ENCODE measurements around the gene ARFRP1. TPM values are rescaled to one million over a fixed set of nuclear protein-coding genes. Genes with fewer than 3 reads are reported as not detected.

ARFRP1 gene
- total and polyA plus RNA-seq, 2 of the 13 experiments (the other 11 are each of a cell fraction or from before 2014, with no cell fraction given) = 32.0 to 51.1 TPM

- TF ChIP-seq, protein P1, sequence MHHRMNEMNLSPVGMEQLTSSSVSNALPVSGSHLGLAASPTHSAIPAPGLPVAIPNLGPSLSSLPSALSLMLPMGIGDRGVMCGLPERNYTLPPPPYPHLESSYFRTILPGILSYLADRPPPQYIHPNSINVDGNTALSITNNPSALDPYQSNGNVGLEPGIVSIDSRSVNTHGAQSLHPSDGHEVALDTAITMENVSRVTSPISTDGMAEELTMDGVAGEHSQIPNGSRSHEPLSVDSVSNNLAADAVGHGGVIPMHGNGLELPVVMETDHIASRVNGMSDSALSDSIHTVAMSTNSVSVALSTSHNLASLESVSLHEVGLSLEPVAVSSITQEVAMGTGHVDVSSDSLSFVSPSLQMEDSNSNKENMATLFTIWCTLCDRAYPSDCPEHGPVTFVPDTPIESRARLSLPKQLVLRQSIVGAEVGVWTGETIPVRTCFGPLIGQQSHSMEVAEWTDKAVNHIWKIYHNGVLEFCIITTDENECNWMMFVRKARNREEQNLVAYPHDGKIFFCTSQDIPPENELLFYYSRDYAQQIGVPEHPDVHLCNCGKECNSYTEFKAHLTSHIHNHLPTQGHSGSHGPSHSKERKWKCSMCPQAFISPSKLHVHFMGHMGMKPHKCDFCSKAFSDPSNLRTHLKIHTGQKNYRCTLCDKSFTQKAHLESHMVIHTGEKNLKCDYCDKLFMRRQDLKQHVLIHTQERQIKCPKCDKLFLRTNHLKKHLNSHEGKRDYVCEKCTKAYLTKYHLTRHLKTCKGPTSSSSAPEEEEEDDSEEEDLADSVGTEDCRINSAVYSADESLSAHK (CRISPR knock-in tag; IDR thresholded peaks at IDR 0.05; ENCODE audit: borderline replicate concordance) = no peak
- TF ChIP-seq ZNF441 (CRISPR knock-in tag; IDR thresholded peaks at IDR 0.05; ENCODE audit: borderline replicate concordance) (no peak), ZNF296 (CRISPR knock-in tag; conservative IDR thresholded peaks at IDR 0.05) (no peak), ARNTL (CRISPR knock-in tag; IDR thresholded peaks at IDR 0.05) (no peak), PCBP2 (optimal IDR thresholded peaks at IDR 0.05; ENCODE audit: low read depth, low read length, poor library complexity, severe bottlenecking) (no peak), NFE2 (CRISPR knock-in tag; IDR thresholded peaks at IDR 0.05) (no peak), SAFB2 (CRISPR knock-in tag; IDR thresholded peaks at IDR 0.05; ENCODE audit: borderline replicate concordance, low read depth) (no peak), ZNF282 (IDR thresholded peaks at IDR 0.05; ENCODE audit: partially characterized antibody) (no peak), ZNF678 (CRISPR knock-in tag; IDR thresholded peaks at IDR 0.05) (no peak), ZNF567 (CRISPR knock-in tag; IDR thresholded peaks at IDR 0.05; ENCODE audit: borderline replicate concordance) (0 out of 2 replicates have a peak, but pooled peaks have one; percentile 49), KLF6 (CRISPR knock-in tag; IDR thresholded peaks at IDR 0.05) (no peak), ZSCAN29 (CRISPR knock-in tag; conservative IDR thresholded peaks at IDR 0.05) (no peak), KIAA2018 (CRISPR knock-in tag; IDR thresholded peaks at IDR 0.05; ENCODE audit: borderline replicate concordance) (no peak), ZNF788 (CRISPR knock-in tag; IDR thresholded peaks at IDR 0.05; ENCODE audit: borderline replicate concordance) (0 out of 2 replicates have a peak, but pooled peaks have one; percentile 42), POLR2G (IDR thresholded peaks at IDR 0.05; ENCODE audit: low read depth, low read length) (peak; percentile 14; the same call in 1 of the 2 replicates)
- TF ChIP-seq, protein P2, sequence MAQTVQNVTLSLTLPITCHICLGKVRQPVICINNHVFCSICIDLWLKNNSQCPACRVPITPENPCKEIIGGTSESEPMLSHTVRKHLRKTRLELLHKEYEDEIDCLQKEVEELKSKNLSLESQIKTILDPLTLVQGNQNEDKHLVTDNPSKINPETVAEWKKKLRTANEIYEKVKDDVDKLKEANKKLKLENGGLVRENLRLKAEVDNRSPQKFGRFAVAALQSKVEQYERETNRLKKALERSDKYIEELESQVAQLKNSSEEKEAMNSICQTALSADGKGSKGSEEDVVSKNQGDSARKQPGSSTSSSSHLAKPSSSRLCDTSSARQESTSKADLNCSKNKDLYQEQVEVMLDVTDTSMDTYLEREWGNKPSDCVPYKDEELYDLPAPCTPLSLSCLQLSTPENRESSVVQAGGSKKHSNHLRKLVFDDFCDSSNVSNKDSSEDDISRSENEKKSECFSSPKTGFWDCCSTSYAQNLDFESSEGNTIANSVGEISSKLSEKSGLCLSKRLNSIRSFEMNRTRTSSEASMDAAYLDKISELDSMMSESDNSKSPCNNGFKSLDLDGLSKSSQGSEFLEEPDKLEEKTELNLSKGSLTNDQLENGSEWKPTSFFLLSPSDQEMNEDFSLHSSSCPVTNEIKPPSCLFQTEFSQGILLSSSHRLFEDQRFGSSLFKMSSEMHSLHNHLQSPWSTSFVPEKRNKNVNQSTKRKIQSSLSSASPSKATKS (CRISPR knock-in tag; IDR thresholded peaks at IDR 0.05) = no peak
These were observed 12.1 kb downstream of the ARFRP1 start (continued) for GRCh38 chr20:63695424-63696305.
